Measurements from ENCODE around the gene PPP1R9B.

DNA sequence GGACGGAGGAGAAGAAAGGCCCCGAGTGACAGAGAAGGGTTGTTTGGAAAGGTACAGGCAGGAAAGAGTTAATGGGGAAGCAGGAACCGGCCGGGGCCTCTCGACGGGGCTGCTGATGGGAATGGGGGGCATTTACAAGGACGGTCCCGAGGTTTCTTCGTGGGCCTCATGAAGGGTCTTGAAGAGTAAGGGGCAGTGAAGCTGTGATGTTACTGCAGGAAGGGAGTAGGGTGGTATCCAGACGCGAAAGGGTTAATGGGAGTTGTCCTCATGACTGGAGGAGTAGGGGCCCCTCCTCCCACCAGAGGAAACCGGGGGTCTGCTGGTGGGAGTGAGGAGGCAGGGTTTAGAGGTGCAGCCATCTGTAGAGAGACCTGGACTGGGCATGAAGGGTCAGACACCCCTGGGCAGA lies 54.8 kb downstream of the PPP1R9B start:
- TF ChIP-seq CTCF (IDR thresholded peaks at IDR 0.05) (no peak), EZH2 (IDR thresholded peaks at IDR 0.05; ENCODE audit: borderline replicate concordance, insufficient read depth, low read depth, low read length, poor library complexity, severe bottlenecking) (no peak)
